Fibroblast of lung (primary cell): ENCODE data around the gene EFEMP1. TPM values are rescaled to one million over a fixed set of nuclear protein-coding genes. Genes with fewer than 3 reads are reported as not detected.

Experiments
- DNase-seq, 2 donors: peaks; one replicate each; pipeline versions ENCODE4 v3.0.0 to v3.0.0-alpha.2; 2010; ENCODE audit warnings: low read depth in 2 of 2
- H2AFZ ChIP-seq: 2 replicates; pipeline ENCODE4 v1.5.1; 2012; ENCODE audit warnings: low read length, control low read depth, inconsistent platforms
- H3K27ac ChIP-seq: 2 replicates; pipeline ENCODE4 v1.5.1; 2011; ENCODE audit warnings: low read length, control low read depth; ENCODE audit not compliant: insufficient read depth
- H3K27me3 ChIP-seq: 2 replicates; pipeline ENCODE4 v1.5.1; 2011; ENCODE audit warnings: mild to moderate bottlenecking, low read length; ENCODE audit not compliant: control insufficient read depth, insufficient read depth
- H3K36me3 ChIP-seq: 2 replicates; pipeline ENCODE4 v1.5.1; 2011; ENCODE audit warnings: low read length; ENCODE audit not compliant: control insufficient read depth, insufficient read depth
- H3K4me1 ChIP-seq: 2 replicates; pipeline ENCODE4 v1.5.1; 2011; ENCODE audit warnings: low read length; ENCODE audit not compliant: control insufficient read depth, insufficient read depth; ENCODE audit errors: extremely low read depth
- H3K4me2 ChIP-seq: 2 replicates; pipeline ENCODE4 v1.5.1; 2011; ENCODE audit warnings: low read length, control low read depth; ENCODE audit not compliant: insufficient read depth; ENCODE audit errors: extremely low read depth
- H3K4me3 ChIP-seq, 4 experiments: fragments of 200-600 bp in 1 of 4; sonication (generic) in 1 of 4; replicated peaks in 1 of 4; 2 replicates each; pipeline ENCODE4 v1.5.1; 2011 to 2016; ENCODE audit warnings: low read length in 4 of 4, low read depth in 3 of 4, mild to moderate bottlenecking in 3 of 4, control low read depth in 2 of 4, inconsistent platforms in 1 of 4, mixed read lengths in 1 of 4; ENCODE audit not compliant: insufficient read depth in 1 of 4; ENCODE audit errors: control extremely low read depth in 1 of 4
- H3K79me2 ChIP-seq: 2 replicates; pipeline ENCODE4 v1.5.1; 2012; ENCODE audit warnings: mild to moderate bottlenecking, low read length, inconsistent platforms; ENCODE audit not compliant: control insufficient read depth, insufficient read depth
- H3K9ac ChIP-seq: 2 replicates; pipeline ENCODE4 v1.5.1; 2011; ENCODE audit warnings: mild to moderate bottlenecking, low read length, control low read depth; ENCODE audit not compliant: insufficient read depth
- H3K9me3 ChIP-seq: 2 replicates; pipeline ENCODE4 v1.5.1; 2012; ENCODE audit warnings: low read depth, low read length; ENCODE audit not compliant: control insufficient read depth, insufficient read depth
- H4K20me1 ChIP-seq: 2 replicates; pipeline ENCODE4 v1.5.1; 2011; ENCODE audit warnings: low read length; ENCODE audit not compliant: control insufficient read depth, insufficient read depth; ENCODE audit errors: extremely low read depth
- EZH2 ChIP-seq: IDR thresholded peaks from 2 replicates; pipeline ENCODE4 v1.5.1; 2012; ENCODE audit warnings: low read length, control low read depth, mild to moderate bottlenecking; ENCODE audit errors: missing control alignments
- polyA plus RNA-seq, 2 donors: library from polyadenylated mRNA; depleted of rRNA in 1 of 2; stranded (reverse) in 1 of 2; unstranded in 1 of 2; fragments of >200 nt; gene quantifications; 2 replicates each; pipeline ENCODE4 v1.2.1, GENCODE V29; 2011 to 2012; ENCODE audit warnings: missing spikeins in 1 of 2
- total RNA-seq: library from RNA; depleted of rRNA; stranded (reverse); fragments of >200 nt; gene quantifications from 2 replicates; pipeline ENCODE4 v1.2.1, GENCODE V29; 2014
- TF ChIP-seq, protein P1 (sequence below), 2 donors: IDR thresholded peaks in 1 of 2; conservative IDR thresholded peaks in 1 of 2; 1 replicate in 1 of 2; 2 replicates in 1 of 2; pipeline ENCODE4 v1.5.1; 2011 to 2012; ENCODE audit warnings: low read length in 2 of 2, control low read depth in 1 of 2, inconsistent platforms in 1 of 2, low read depth in 1 of 2, mild to moderate bottlenecking in 1 of 2

The EFEMP1 gene
- total and polyA plus RNA-seq, 2 donors (not counting 1 experiment from before 2014, with no cell fraction given), result 467 to 724 TPM

DNA sequence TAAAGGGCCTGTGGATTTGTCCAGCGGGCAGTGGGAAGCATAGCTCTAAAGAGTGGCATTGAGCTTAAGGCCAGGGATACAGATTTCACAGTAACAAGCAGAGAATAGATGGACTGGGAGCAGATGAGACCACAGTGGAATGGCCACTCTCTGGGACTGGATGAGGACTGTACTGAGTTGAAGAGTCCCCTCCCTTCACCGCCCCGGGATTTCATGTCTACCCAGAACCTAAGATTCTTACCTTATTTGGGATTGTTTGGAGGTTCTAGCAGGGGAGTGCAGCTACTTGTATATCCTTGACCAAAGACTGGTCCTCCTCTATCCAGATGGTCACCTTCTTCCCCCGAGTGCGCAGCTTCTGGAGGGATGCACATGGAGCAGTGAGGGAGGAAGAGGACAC lies 28.0 kb upstream of the EFEMP1 start:
- DNase-seq, result no peak
- H3K27me3 ChIP-seq, result no peaks in the 10 kb centered on the region

GRCh38 chr2:55949613-55950012 lies 26.0 kb upstream of the EFEMP1 start:
- no peak overlapping the region for H3K4me2 ChIP-seq
- H4K20me1 ChIP-seq, result no peaks in the 10 kb centered on the region
- H3K4me3 ChIP-seq, result no peak overlapping the region
- no peak overlapping the region for H3K27ac ChIP-seq
- no peaks in the 10 kb centered on the region for H3K27me3 ChIP-seq
- no peaks in the 10 kb centered on the region for H3K36me3 ChIP-seq
- no peak for DNase-seq
- H3K4me1 ChIP-seq, result no peaks in the 10 kb centered on the region
- H3K9ac ChIP-seq, result no peak overlapping the region
- H3K9me3 ChIP-seq, result no peaks in the 10 kb centered on the region
- no peaks in the 10 kb centered on the region for H3K79me2 ChIP-seq
- no peak overlapping the region for H2AFZ ChIP-seq
- TF ChIP-seq, protein P1, sequence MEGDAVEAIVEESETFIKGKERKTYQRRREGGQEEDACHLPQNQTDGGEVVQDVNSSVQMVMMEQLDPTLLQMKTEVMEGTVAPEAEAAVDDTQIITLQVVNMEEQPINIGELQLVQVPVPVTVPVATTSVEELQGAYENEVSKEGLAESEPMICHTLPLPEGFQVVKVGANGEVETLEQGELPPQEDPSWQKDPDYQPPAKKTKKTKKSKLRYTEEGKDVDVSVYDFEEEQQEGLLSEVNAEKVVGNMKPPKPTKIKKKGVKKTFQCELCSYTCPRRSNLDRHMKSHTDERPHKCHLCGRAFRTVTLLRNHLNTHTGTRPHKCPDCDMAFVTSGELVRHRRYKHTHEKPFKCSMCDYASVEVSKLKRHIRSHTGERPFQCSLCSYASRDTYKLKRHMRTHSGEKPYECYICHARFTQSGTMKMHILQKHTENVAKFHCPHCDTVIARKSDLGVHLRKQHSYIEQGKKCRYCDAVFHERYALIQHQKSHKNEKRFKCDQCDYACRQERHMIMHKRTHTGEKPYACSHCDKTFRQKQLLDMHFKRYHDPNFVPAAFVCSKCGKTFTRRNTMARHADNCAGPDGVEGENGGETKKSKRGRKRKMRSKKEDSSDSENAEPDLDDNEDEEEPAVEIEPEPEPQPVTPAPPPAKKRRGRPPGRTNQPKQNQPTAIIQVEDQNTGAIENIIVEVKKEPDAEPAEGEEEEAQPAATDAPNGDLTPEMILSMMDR (conservative IDR thresholded peaks at IDR 0.05 in 1 of 2, IDR thresholded peaks at IDR 0.05 in 1 of 2; ENCODE audit: low read depth in 1 of 2, low read length in 2 of 2), result no peak
- TF ChIP-seq EZH2, result no peak

More for the DNA sequence above, 28.0 kb upstream of the EFEMP1 start:
- Histone ChIP-seq H3K27ac (no peak overlapping the region), H3K4me2 (no peak overlapping the region), H3K9me3 (no peaks in the 10 kb centered on the region), H3K36me3 (no peaks in the 10 kb centered on the region), H4K20me1 (no peaks in the 10 kb centered on the region), H3K79me2 (no peaks in the 10 kb centered on the region), H3K4me3 (no peak overlapping the region), H2AFZ (no peak overlapping the region), H3K9ac (no peak overlapping the region), H3K4me1 (no peaks in the 10 kb centered on the region)
- TF ChIP-seq, protein P1 (conservative IDR thresholded peaks at IDR 0.05 in 1 of 2, IDR thresholded peaks at IDR 0.05 in 1 of 2; ENCODE audit: low read depth in 1 of 2, low read length in 2 of 2), result no peak
- no peak for TF ChIP-seq EZH2

- DNase-seq, result no peak
- no peaks in the 10 kb centered on the region for H3K36me3 ChIP-seq
- H3K4me1 ChIP-seq, result no peaks in the 10 kb centered on the region
- H3K4me2 ChIP-seq, result no peak overlapping the region
- H3K27me3 ChIP-seq, result no peaks in the 10 kb centered on the region
- H4K20me1 ChIP-seq, result no peaks in the 10 kb centered on the region
- H3K9ac ChIP-seq, result no peak overlapping the region
- no peaks in the 10 kb centered on the region for H3K79me2 ChIP-seq
- no peak overlapping the region for H2AFZ ChIP-seq
- TF ChIP-seq, protein P1 (conservative IDR thresholded peaks at IDR 0.05 in 1 of 2, IDR thresholded peaks at IDR 0.05 in 1 of 2; ENCODE audit: low read depth in 1 of 2, low read length in 2 of 2), result no peak
- TF ChIP-seq EZH2, result no peak
- H3K9me3 ChIP-seq, result no peaks in the 10 kb centered on the region
- no peak overlapping the region for H3K4me3 ChIP-seq
- no peak overlapping the region for H3K27ac ChIP-seq
Observed at GRCh38 chr2:55949211-55949610, 25.6 kb upstream of the EFEMP1 start.
